ENCODE results near the gene USP8. TPM values are rescaled to one million over a fixed set of nuclear protein-coding genes. Genes with fewer than 3 reads are reported as not detected.

USP8 gene
- total RNA-seq, 1 donor from 2014 or later, result 77.9 TPM

- DNase-seq (ENCODE audit: low spot score), result no peak
- ATAC-seq, result no peak
- intact Hi-C loops (cut with DNase I), result no loop called here
Observed at GRCh38 chr15:50513001-50513400, 88.8 kb downstream of the USP8 start.

- DNase-seq (ENCODE audit: low spot score) (no peak), ATAC-seq (no peak)
- intact Hi-C loops (cut with DNase I), result no loop called here
Observed at GRCh38 chr15:50519740-50520425, 95.7 kb downstream of the USP8 start.

DNA sequence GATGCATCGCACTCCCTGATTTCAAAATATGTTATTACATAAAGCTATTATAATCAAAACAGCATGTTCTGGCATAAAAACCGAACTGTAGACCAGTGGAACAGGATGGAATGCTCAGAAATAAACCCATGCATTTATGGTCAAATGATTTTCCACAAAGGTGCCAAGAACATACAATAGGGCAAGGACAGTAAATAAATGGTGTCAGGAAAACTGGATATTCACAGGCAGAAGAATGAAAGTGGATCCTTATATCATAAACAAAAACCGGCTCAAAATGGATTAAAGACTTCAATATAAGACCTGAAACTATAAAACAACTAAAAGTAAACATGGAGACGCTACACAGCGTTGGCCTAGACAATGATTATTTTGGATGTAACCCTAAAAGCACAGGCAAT is 99.6 kb downstream of the USP8 start:
- intact Hi-C loops (cut with DNase I), result no loop called here
- ATAC-seq (no peak), DNase-seq (ENCODE audit: low spot score) (no peak)

- intact Hi-C loops (cut with DNase I), result no loop called here
- DNase-seq (ENCODE audit: low spot score) (no peak), ATAC-seq (no peak)
Observed at GRCh38 chr15:50531163-50531562, 107.0 kb downstream of the USP8 start.

GRCh38 chr15:50531766-50532165 is 107.6 kb downstream of the USP8 start:
- ATAC-seq (peak; percentile 84), DNase-seq (ENCODE audit: low spot score) (no peak)
- intact Hi-C loops (cut with DNase I), result no loop called here

- intact Hi-C loops (cut with DNase I), result no loop called here
- ATAC-seq (peak; percentile 23), DNase-seq (ENCODE audit: low spot score) (no peak)
Observed at GRCh38 chr15:50542887-50543210, 118.6 kb downstream of the USP8 start.

GRCh38 chr15:50543556-50543955 is 119.4 kb downstream of the USP8 start:
- intact Hi-C loops (cut with DNase I), result no loop called here
- no peak for ATAC-seq
- no peak for DNase-seq (ENCODE audit: low spot score)

- ATAC-seq, result no peak
- intact Hi-C loops (cut with DNase I), result no loop called here
- no peak for DNase-seq (ENCODE audit: low spot score)
Observed at GRCh38 chr15:50544368-50544767, 120.2 kb downstream of the USP8 start.

DNA sequence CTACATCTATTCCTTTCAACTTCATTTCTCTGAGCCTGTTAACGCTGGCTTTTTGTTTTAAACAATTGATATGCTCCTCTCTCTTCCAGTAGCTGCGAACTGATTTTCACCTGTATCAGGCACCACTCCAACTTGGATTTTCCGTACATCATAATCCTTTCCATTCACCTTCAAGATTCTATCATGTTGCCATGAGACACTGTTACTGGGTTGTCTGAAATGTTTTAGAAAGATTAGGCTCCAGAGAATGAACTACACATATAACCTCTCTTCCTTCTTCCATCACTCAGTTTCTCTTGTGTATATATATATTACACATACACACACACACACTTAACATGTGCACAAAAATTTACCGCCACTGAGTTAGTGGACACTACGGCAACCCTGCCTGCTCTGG is 122.4 kb downstream of the USP8 start, which contains the start of gene USP50:
TSS of gene USP50 (minus strand) at position 101 of the 400 bp plus-strand sequence. CDS start 141 bp downstream, outside the sequence.
- DNase-seq (ENCODE audit: low spot score) (no peak), ATAC-seq (no peak)
- intact Hi-C loops (cut with DNase I), result no loop called here

- intact Hi-C loops (cut with DNase I), result no loop called here
- ATAC-seq, result no peak
- DNase-seq (ENCODE audit: low spot score), result no peak
Observed at GRCh38 chr15:50549326-50549725, 125.1 kb downstream of the USP8 start.

DNA sequence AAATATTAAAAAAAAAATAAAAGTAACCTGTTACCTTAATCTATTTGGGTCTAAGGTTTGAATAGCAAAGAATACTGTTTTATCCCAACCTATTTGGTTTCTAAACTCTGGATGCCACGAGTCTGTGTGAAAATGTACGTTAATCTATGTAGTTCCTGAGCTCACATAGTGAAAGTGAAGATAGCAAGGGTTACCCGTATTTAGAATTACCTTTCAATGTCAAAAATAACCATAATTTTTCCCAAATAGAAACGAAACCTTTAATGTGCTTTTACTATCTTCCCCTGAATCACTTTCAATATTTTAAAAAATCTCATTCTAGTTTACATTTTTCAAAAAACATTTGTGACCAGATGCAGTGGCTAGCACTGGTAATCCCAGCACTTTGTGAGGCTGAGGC is 128.0 kb downstream of the USP8 start:
- intact Hi-C loops (cut with DNase I), result no loop called here
- ATAC-seq, result no peak
- no peak for DNase-seq (ENCODE audit: low spot score)

DNA sequence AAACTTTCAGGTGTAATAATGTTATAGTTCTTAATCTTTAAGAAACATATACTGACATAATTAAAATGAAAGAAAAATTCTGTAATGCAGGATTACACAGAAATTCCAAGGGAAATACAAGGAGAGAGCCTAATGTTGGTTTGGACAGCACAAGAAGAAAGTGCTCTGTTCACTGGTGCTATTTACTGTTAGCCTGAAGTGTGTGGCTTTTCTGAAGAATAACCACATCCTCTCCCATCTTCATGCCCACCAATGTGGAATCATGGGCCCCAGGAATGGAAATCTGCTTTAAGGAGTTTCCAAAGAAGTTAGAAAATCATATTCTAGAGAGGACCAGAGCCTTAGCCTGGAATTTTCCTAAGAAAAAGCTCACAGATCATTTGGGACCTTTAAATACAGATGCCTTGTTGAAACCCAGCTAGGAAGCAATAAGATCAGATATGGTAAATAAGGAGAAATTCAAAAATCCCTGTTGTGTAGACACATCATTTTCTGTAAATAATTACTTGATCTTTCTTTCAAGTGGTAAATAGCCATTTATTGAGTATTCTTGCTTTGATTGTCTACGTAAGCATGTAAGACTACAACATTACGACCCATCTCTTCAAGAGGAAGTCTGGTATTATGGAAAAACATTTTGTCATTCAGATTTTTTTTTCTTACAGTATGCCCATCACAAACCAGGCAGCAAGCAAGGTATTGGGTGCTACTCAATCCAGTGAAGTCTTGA is 132.6 kb downstream of the USP8 start:
- intact Hi-C loops (cut with DNase I), result no loop called here
- ATAC-seq, result no peak
- DNase-seq (ENCODE audit: low spot score), result no peak

DNA sequence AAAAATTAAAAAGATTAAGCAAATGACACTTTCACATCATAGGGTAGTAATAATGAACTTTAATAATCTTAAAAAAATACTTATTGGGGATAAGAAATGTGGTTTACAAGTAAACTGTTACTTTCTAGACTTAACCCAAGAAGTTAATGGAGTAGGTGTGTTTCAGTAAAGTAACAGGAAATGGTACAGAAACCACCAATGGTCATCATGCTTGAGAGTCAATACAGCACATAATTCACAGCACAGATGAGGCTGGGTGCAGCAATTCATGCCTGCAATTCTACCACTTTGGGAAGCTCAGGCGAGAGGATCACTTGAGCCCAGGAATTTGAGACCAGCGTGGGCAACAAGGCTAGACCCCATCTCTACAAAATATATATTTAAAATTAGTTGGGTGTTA is 133.8 kb downstream of the USP8 start:
- DNase-seq (ENCODE audit: low spot score), result no peak
- ATAC-seq, result no peak
- intact Hi-C loops (cut with DNase I), result no loop called here

DNA sequence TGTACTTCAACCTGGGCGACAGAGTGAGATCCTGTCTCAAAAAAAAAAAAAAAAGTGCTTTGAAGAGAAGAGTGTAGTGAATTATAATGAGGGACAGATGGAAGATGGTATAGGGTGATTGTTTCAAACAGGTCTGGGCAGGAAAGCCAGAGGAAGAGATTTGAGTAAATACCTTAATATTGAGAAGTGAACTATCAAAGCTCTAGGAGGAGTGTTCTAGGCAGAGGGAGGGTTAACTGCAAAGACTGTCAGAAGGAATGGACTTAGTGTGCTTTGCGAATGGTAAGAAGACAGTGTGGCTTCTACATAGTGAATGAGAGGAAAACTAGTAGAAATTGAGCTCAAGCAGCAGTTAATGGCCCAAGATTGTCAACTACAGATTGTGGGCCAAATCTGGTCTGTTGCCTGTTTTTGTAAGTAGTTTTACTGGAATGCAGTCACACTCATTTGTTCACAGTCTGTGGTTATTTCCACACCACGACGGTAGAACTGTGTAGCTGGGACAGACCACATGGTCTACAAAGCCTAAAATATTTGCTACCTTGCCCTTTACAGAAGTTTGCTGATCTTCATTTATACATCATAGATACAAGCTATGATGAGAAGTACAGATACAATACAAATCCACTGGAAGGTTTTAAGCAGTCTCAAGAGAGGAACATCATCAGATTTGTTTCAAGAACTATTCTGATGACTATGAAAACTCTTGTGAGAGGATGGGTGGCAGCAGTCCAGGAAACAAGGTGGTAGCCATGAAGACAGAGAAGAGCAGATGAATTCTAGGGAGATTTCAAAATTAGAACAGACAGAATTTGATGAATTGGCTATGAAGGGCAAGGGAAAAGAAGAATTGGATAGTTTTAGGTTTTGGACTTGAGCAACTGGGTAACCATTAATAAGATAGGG is 138.8 kb downstream of the USP8 start:
- ATAC-seq (no peak), DNase-seq (ENCODE audit: low spot score) (no peak)
- intact Hi-C loops (cut with DNase I), result no loop called here

GRCh38 chr15:50563756-50564155 is 139.6 kb downstream of the USP8 start:
- no peak for DNase-seq (ENCODE audit: low spot score)
- intact Hi-C loops (cut with DNase I), result no loop called here
- no peak for ATAC-seq

Other genes with a start within 250 kb of the USP8 start
- gene SLC27A2, start 242.2 kb upstream of the USP8 start, total RNA-seq, result 0.36 TPM
- 8.1 TPM for gene HDC, start 158.7 kb upstream of the USP8 start, total RNA-seq
- 17.1 TPM for gene GABPB1, start 69.2 kb upstream of the USP8 start, total RNA-seq
- gene USP50, start 122.3 kb downstream of the USP8 start, total RNA-seq, result 1.1 TPM